Common myeloid progenitor, CD34-positive (primary cell): ENCODE results near the gene NPLOC4.

ENCODE experiments used
- CTCF ChIA-PET: fragments of 350-600 bp; sonication (Branson Sonifier 250); formaldehyde crosslinking; loops from one replicate; lab custom pipeline; 2021; ENCODE audit warnings: antibody characterized with exemption; lab: Charles Lee
- POLR2A ChIA-PET: fragments of 350-600 bp; sonication (Branson Sonifier 250); formaldehyde crosslinking; loops from one replicate; lab custom pipeline; 2021; ENCODE audit warnings: antibody characterized with exemption; lab: Charles Lee
- DNase-seq, 3 donors: peaks; one replicate each; pipeline versions ENCODE4 v3.0.0 to v3.0.0-alpha.2; 2013
- H3K27ac ChIP-seq, 2 experiments: 1 replicate in 1 of 2; 2 replicates in 1 of 2; pipeline ENCODE4 v1.7.0; 2013; ENCODE audit warnings: inconsistent platforms in 2 of 2, low read length in 2 of 2, mild to moderate bottlenecking in 2 of 2, low read depth in 1 of 2, moderate library complexity in 1 of 2; ENCODE audit not compliant: severe bottlenecking in 2 of 2, insufficient read depth in 1 of 2, poor library complexity in 1 of 2
- H3K27me3 ChIP-seq, 5 experiments: replicated peaks in 2 of 5; 1 replicate in 3 of 5; 2 replicates in 2 of 5; pipeline versions ENCODE4 v1.6.1 to v1.7.0; 2013; ENCODE audit warnings: low read length in 4 of 5, mild to moderate bottlenecking in 2 of 5, moderate library complexity in 2 of 5, inconsistent platforms in 1 of 5; ENCODE audit not compliant: insufficient read depth in 5 of 5, control insufficient read depth in 4 of 5
- H3K36me3 ChIP-seq, 4 experiments: 1 replicate in 2 of 4; 2 replicates in 2 of 4; pipeline versions ENCODE4 v1.6.1 to v1.7.0; 2013; ENCODE audit warnings: low read length in 3 of 4, control low read depth in 1 of 4, mild to moderate bottlenecking in 1 of 4; ENCODE audit not compliant: control insufficient read depth in 4 of 4, insufficient read depth in 4 of 4
- H3K4me1 ChIP-seq, 4 experiments: 1 replicate in 3 of 4; 2 replicates in 1 of 4; pipeline versions ENCODE4 v1.6.1 to v1.7.1; 2013; ENCODE audit warnings: low read length in 3 of 4, mild to moderate bottlenecking in 3 of 4, control low read depth in 1 of 4, inconsistent platforms in 1 of 4, moderate library complexity in 1 of 4; ENCODE audit not compliant: control insufficient read depth in 4 of 4, insufficient read depth in 4 of 4; ENCODE audit errors: control extremely low read depth in 1 of 4
- H3K4me3 ChIP-seq, 7 experiments: 1 replicate in 4 of 7; 2 replicates in 3 of 7; pipeline versions ENCODE4 v1.5.1 to v1.7.0; 2013; ENCODE audit warnings: mild to moderate bottlenecking in 7 of 7, low read length in 6 of 7, moderate library complexity in 6 of 7, inconsistent platforms in 2 of 7, low read depth in 2 of 7, control low read depth in 1 of 7; ENCODE audit not compliant: insufficient read depth in 4 of 7, control insufficient read depth in 1 of 7; ENCODE audit errors: extremely low read depth in 1 of 7
- H3K9me3 ChIP-seq, 5 experiments: 1 replicate in 4 of 5; 2 replicates in 1 of 5; pipeline versions ENCODE4 v1.6.1 to v1.7.1; 2013; ENCODE audit warnings: low read length in 4 of 5, mild to moderate bottlenecking in 2 of 5, inconsistent platforms in 1 of 5, low read depth in 1 of 5, moderate library complexity in 1 of 5; ENCODE audit not compliant: control insufficient read depth in 4 of 5, insufficient read depth in 2 of 5; ENCODE audit errors: control extremely low read depth in 1 of 5
- WGBS: methylation state at CpG from one replicate; pipeline ENCODE4 v1.1.5; 2013; ENCODE audit not compliant: insufficient coverage; 5-methylcytosine and 5-hydroxymethylcytosine counted together

The NPLOC4 gene

GRCh38 chr17:81578038-81578441 lies 58.9 kb downstream of the NPLOC4 start:
- CTCF ChIA-PET = interaction anchor here (3.0 kb wide), 1 partner anchor 11 kb away, joined by 13 read pairs; no protein-coding TSS in a partner anchor
- 96% methylated on average over 8 of the region's 10 CpGs for WGBS
- H3K9me3 ChIP-seq = no peaks in the 10 kb centered on the region
- no peaks in the 10 kb centered on the region for H3K27me3 ChIP-seq
- H3K4me3 ChIP-seq = no peak overlapping the region
- POLR2A ChIA-PET = no interaction called here
- peaks cover 14 to 74% (median 44%) of the 10 kb centered on the region in 4 experiments for H3K36me3 ChIP-seq
- no peak overlapping the region for H3K27ac ChIP-seq
- H3K4me1 ChIP-seq = peaks cover 0 to 10% (median 2%) of the 10 kb centered on the region in 4 experiments
- DNase-seq = no peak

GRCh38 chr17:81577278-81578000 lies 59.5 kb downstream of the NPLOC4 start:
- WGBS = 96% methylated on average over 11 of the region's 11 CpGs
- H3K36me3 ChIP-seq = peaks cover 12 to 74% (median 44%) of the 10 kb centered on the region in 4 experiments
- no peaks in the 10 kb centered on the region for H3K9me3 ChIP-seq
- H3K27me3 ChIP-seq = no peaks in the 10 kb centered on the region
- H3K4me3 ChIP-seq = no peak overlapping the region
- H3K27ac ChIP-seq = no peak overlapping the region
- CTCF ChIA-PET = interaction anchor here (3.0 kb wide), 1 partner anchor 11 kb away, joined by 13 read pairs; no protein-coding TSS in a partner anchor
- DNase-seq = no peak
- POLR2A ChIA-PET = no interaction called here
- H3K4me1 ChIP-seq = peaks cover 0 to 10% (median 2%) of the 10 kb centered on the region in 4 experiments

- 95% methylated on average over 11 of the region's 17 CpGs for WGBS
- peaks cover 11 to 70% (median 43%) of the 10 kb centered on the region in 4 experiments for H3K36me3 ChIP-seq
- no peaks in the 10 kb centered on the region for H3K9me3 ChIP-seq
- no peaks in the 10 kb centered on the region for H3K27me3 ChIP-seq
- H3K4me1 ChIP-seq = peaks cover 0 to 10% (median 2%) of the 10 kb centered on the region in 4 experiments
- CTCF ChIA-PET = interaction anchor here (3.0 kb wide), 1 partner anchor 10 kb away, joined by 13 read pairs; no protein-coding TSS in a partner anchor
- no peak overlapping the region for H3K27ac ChIP-seq
- POLR2A ChIA-PET = no interaction called here
- H3K4me3 ChIP-seq = no peak overlapping the region
- DNase-seq = no peak
These were observed 60.2 kb downstream of the NPLOC4 start for GRCh38 chr17:81576621-81577277.

GRCh38 chr17:81575836-81576235 lies 61.1 kb downstream of the NPLOC4 start:
- peaks cover 10 to 75% (median 49%) of the 10 kb centered on the region in 4 experiments for H3K36me3 ChIP-seq
- 100% methylated on average over 2 of the region's 3 CpGs for WGBS
- POLR2A ChIA-PET = no interaction called here
- no peaks in the 10 kb centered on the region for H3K27me3 ChIP-seq
- peaks cover 0 to 10% (median 2%) of the 10 kb centered on the region in 4 experiments for H3K4me1 ChIP-seq
- CTCF ChIA-PET = interaction anchor here (3.0 kb wide), 1 partner anchor 9 kb away, joined by 13 read pairs; no protein-coding TSS in a partner anchor
- no peaks in the 10 kb centered on the region for H3K9me3 ChIP-seq
- no peak overlapping the region for H3K27ac ChIP-seq
- no peak overlapping the region for H3K4me3 ChIP-seq
- no peak for DNase-seq

GRCh38 chr17:81574643-81574956 lies 62.3 kb downstream of the NPLOC4 start:
- ChIA-PET POLR2A (no interaction called here), CTCF (interaction anchor here (1.0 to 1.9 kb wide), 2 partner anchors 10 to 13 kb away, joined by 3 to 7 read pairs; no protein-coding TSS in a partner anchor)
- no peak for DNase-seq
- peaks cover 8 to 77% (median 54%) of the 10 kb centered on the region in 4 experiments for H3K36me3 ChIP-seq
- WGBS = 97% methylated on average over 3 of the region's 8 CpGs
- H3K27ac ChIP-seq = no peak overlapping the region
- H3K4me3 ChIP-seq = peak overlapping the region in 1 of 7 experiments; percentile 7
- H3K9me3 ChIP-seq = no peaks in the 10 kb centered on the region
- H3K27me3 ChIP-seq = no peaks in the 10 kb centered on the region
- peaks cover 0 to 10% (median 2%) of the 10 kb centered on the region in 4 experiments for H3K4me1 ChIP-seq

- H3K9me3 ChIP-seq = no peaks in the 10 kb centered on the region
- no peak overlapping the region for H3K27ac ChIP-seq
- ChIA-PET CTCF (interaction anchor here (1.0 to 1.9 kb wide), 2 partner anchors 10 to 12 kb away, joined by 3 to 7 read pairs; no protein-coding TSS in a partner anchor), POLR2A (no interaction called here)
- peaks cover 0 to 10% (median 2%) of the 10 kb centered on the region in 4 experiments for H3K4me1 ChIP-seq
- peak overlapping the region in 1 of 7 experiments; percentile 7 for H3K4me3 ChIP-seq
- WGBS = 97% methylated on average over 13 of the region's 17 CpGs
- DNase-seq = no peak
- H3K27me3 ChIP-seq = no peaks in the 10 kb centered on the region
- peaks cover 8 to 79% (median 57%) of the 10 kb centered on the region in 4 experiments for H3K36me3 ChIP-seq
These were observed 62.9 kb downstream of the NPLOC4 start for GRCh38 chr17:81573794-81574642.
